Astrocyte (in vitro differentiated cells and primary cell): Measurements from ENCODE around the gene MICAL3. TPM values are rescaled to one million over a fixed set of nuclear protein-coding genes. Genes with fewer than 3 reads are reported as not detected.
"Not testable (repeated sequence)": the region's sequence is repeated elsewhere in the genome, so short reads cannot be mapped to it uniquely, and the experiment has no call there.

Source experiments
- DNase-seq: peaks from one replicate; pipeline ENCODE4 v3.0.0-alpha.2; 2010; ENCODE audit warnings: low read depth
- FAIRE-seq: peaks from 2 replicates; lab custom pipeline; 2011; peaks lifted over from hg19 to GRCh38; lab: Jason Lieb, UNC
- H2AFZ ChIP-seq: 2 replicates; pipeline ENCODE4 v1.6.0; 2012; ENCODE audit warnings: low read depth, low read length, inconsistent platforms
- H3K27ac ChIP-seq: 2 replicates; pipeline ENCODE4 v1.5.1; 2011; ENCODE audit warnings: low read depth, low read length, inconsistent platforms
- H3K27me3 ChIP-seq: 2 replicates; pipeline ENCODE4 v1.6.0; 2011; ENCODE audit warnings: low read length, inconsistent platforms; ENCODE audit not compliant: insufficient read depth
- H3K36me3 ChIP-seq: 2 replicates; pipeline ENCODE4 v1.5.1; 2011; ENCODE audit warnings: low read length, inconsistent platforms; ENCODE audit not compliant: insufficient read depth
- H3K4me1 ChIP-seq: 2 replicates; pipeline ENCODE4 v1.5.1; 2011; ENCODE audit warnings: low read length, inconsistent platforms; ENCODE audit not compliant: insufficient read depth
- H3K4me2 ChIP-seq: 2 replicates; pipeline ENCODE4 v1.6.0; 2012; ENCODE audit warnings: low read length, inconsistent platforms
- H3K4me3 ChIP-seq: 2 replicates; pipeline ENCODE4 v1.5.1; 2011; ENCODE audit warnings: low read depth, mild to moderate bottlenecking, low read length, inconsistent platforms; ENCODE audit not compliant: insufficient read depth
- H3K79me2 ChIP-seq: 2 replicates; pipeline ENCODE4 v1.6.0; 2012; ENCODE audit warnings: mild to moderate bottlenecking, low read length, inconsistent platforms; ENCODE audit not compliant: insufficient read depth
- H3K9ac ChIP-seq: 2 replicates; pipeline ENCODE4 v1.6.0; 2012; ENCODE audit warnings: mild to moderate bottlenecking, low read length, inconsistent platforms
- H3K9me3 ChIP-seq: 2 replicates; pipeline ENCODE4 v1.5.1; 2012; ENCODE audit warnings: low read depth, mild to moderate bottlenecking, low read length, inconsistent platforms; ENCODE audit not compliant: insufficient read depth
- H4K20me1 ChIP-seq: 2 replicates; pipeline ENCODE4 v1.6.0; 2012; ENCODE audit warnings: low read length, inconsistent platforms; ENCODE audit not compliant: insufficient read depth
- H3K27ac Mint-ChIP-seq: one replicate; pipeline ENCODE4 v1.8.0; 2021; ENCODE audit warnings: mild to moderate bottlenecking, mixed read lengths; ENCODE audit not compliant: unreplicated experiment
- H3K27me3 Mint-ChIP-seq: one replicate; pipeline ENCODE4 v1.8.0; 2021; ENCODE audit warnings: low read depth, mixed read lengths; ENCODE audit not compliant: unreplicated experiment
- H3K36me3 Mint-ChIP-seq: one replicate; pipeline ENCODE4 v1.8.0; 2021; ENCODE audit warnings: low read depth, mixed read lengths; ENCODE audit not compliant: unreplicated experiment
- H3K4me1 Mint-ChIP-seq: one replicate; pipeline ENCODE4 v1.8.0; 2021; ENCODE audit warnings: low read depth, mixed read lengths; ENCODE audit not compliant: unreplicated experiment
- H3K4me3 Mint-ChIP-seq: one replicate; pipeline ENCODE4 v1.8.0; 2021; ENCODE audit warnings: mild to moderate bottlenecking, moderate library complexity, mixed read lengths; ENCODE audit not compliant: unreplicated experiment
- H3K9me3 Mint-ChIP-seq: one replicate; pipeline ENCODE4 v1.8.0; 2021; ENCODE audit warnings: mild to moderate bottlenecking, mixed read lengths; ENCODE audit not compliant: unreplicated experiment
- EZH2 ChIP-seq: IDR thresholded peaks from 2 replicates; pipeline ENCODE4 v1.6.1; 2012; ENCODE audit warnings: mild to moderate bottlenecking, low read length, inconsistent platforms; ENCODE audit not compliant: insufficient read depth
- total RNA-seq: library from RNA; stranded (reverse); gene quantifications from 2 replicates; pipeline ENCODE4 v1.2.1, GENCODE V29; 2021
- TF ChIP-seq, protein P1 (sequence below): IDR thresholded peaks from 2 replicates; pipeline ENCODE4 v1.5.1; 2011; ENCODE audit warnings: low read depth, mild to moderate bottlenecking, inconsistent platforms, low read length, moderate library complexity; ENCODE audit not compliant: insufficient read depth

MICAL3 gene
- total RNA-seq, 1 donor from 2014 or later: 113 TPM

DNA sequence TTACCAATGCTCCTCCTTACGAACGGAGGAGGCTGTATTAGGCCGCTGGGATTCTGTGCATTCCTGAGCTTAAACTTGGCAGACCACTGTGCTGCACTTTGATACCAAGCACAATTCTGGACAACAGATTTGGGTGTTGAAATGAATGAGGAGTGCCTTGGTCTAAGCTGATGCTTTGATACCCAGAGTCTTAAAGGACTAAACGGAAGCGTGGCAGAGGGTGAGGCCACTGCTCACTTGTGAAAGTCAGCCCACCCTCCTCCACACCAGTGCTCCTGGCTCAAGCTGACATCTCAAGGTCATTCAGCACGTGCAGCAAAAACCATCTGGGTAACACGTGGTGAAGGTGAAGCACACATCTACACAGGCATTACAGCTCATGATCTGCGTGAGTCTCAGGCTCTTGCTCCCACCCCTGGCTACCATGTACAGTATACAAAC, 85.9 kb downstream of the MICAL3 start:
- no peak overlapping the region for H3K27ac Mint-ChIP-seq
- Histone ChIP-seq H3K79me2 (peaks cover 73% of the 10 kb centered on the region), H3K9me3 (no peaks in the 10 kb centered on the region), H3K27me3 (no peaks in the 10 kb centered on the region), H4K20me1 (peaks cover 68% of the 10 kb centered on the region), H3K4me2 (no peak overlapping the region), H3K4me1 (no peaks in the 10 kb centered on the region), H3K36me3 (no peaks in the 10 kb centered on the region), H3K27ac (no peak overlapping the region), H3K9ac (no peak overlapping the region), H3K4me3 (no peak overlapping the region), H2AFZ (no peak overlapping the region)
- H3K4me1 Mint-ChIP-seq: peaks cover 9% of the 10 kb centered on the region
- H3K36me3 Mint-ChIP-seq: no peaks in the 10 kb centered on the region
- DNase-seq (no peak), FAIRE-seq (no peak)
- no peak overlapping the region for H3K4me3 Mint-ChIP-seq
- no peaks in the 10 kb centered on the region for H3K27me3 Mint-ChIP-seq
- no peaks in the 10 kb centered on the region for H3K9me3 Mint-ChIP-seq
- TF ChIP-seq, protein P1, sequence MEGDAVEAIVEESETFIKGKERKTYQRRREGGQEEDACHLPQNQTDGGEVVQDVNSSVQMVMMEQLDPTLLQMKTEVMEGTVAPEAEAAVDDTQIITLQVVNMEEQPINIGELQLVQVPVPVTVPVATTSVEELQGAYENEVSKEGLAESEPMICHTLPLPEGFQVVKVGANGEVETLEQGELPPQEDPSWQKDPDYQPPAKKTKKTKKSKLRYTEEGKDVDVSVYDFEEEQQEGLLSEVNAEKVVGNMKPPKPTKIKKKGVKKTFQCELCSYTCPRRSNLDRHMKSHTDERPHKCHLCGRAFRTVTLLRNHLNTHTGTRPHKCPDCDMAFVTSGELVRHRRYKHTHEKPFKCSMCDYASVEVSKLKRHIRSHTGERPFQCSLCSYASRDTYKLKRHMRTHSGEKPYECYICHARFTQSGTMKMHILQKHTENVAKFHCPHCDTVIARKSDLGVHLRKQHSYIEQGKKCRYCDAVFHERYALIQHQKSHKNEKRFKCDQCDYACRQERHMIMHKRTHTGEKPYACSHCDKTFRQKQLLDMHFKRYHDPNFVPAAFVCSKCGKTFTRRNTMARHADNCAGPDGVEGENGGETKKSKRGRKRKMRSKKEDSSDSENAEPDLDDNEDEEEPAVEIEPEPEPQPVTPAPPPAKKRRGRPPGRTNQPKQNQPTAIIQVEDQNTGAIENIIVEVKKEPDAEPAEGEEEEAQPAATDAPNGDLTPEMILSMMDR: no peak
- TF ChIP-seq EZH2: no peak

DNA sequence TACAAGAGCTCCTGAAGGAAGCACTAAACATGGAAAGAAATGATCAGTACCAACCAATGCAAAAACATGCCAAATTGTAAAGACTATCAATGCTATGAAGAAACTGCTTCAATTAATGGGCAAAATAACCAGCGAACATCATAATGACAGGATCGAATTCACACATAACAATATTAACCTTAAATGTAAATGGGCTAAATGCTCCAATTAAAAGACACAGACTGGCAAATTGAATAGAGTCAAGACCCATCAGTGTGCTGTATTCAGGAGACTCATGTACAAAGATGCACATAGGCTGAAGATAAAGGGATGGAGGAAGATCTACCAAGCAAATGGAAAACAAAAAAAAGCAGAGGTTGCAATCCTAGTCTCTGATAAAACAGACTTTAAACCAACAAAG, 91.9 kb downstream of the MICAL3 start:
- peaks cover 53% of the 10 kb centered on the region for H4K20me1 ChIP-seq
- H3K4me1 Mint-ChIP-seq, FAIRE-seq, H3K4me3 ChIP-seq, H3K27me3 Mint-ChIP-seq, H3K9me3 Mint-ChIP-seq, H3K36me3 Mint-ChIP-seq, H3K36me3 ChIP-seq, H3K27ac Mint-ChIP-seq, H3K27ac ChIP-seq, H2AFZ ChIP-seq, H3K4me3 Mint-ChIP-seq, H3K4me2 ChIP-seq, H3K27me3 ChIP-seq, H3K4me1 ChIP-seq, H3K9ac ChIP-seq, H3K9me3 ChIP-seq, DNase-seq: not testable (repeated sequence)
- H3K79me2 ChIP-seq: peaks cover 52% of the 10 kb centered on the region

DNA sequence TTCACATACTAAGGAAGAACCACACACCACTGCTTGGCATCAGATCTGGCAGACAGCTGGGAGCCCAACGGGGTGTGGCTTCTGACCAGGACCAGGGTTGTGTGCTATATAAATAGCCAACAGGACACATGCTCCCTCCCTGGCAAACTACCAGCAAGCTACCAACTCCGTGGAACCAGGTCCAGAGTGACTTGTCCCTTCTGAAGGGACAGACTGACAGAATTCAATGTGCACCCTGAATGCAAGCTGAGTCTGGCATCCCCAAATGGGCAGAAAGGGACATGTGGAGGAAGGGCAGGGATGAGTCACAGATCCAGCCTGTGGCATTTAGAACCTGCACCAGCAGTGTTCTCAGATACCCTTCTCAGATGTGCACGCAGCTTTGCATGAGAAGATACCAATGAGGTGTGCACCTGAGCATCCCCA, 92.9 kb downstream of the MICAL3 start:
- Mint-ChIP-seq H3K27ac (no peak overlapping the region), H3K4me3 (no peak overlapping the region), H3K36me3 (peaks cover 6% of the 10 kb centered on the region), H3K27me3 (no peaks in the 10 kb centered on the region), H3K4me1 (peaks cover 6% of the 10 kb centered on the region), H3K9me3 (no peaks in the 10 kb centered on the region)
- Histone ChIP-seq H3K4me1 (no peaks in the 10 kb centered on the region), H3K36me3 (no peaks in the 10 kb centered on the region), H4K20me1 (peaks cover 55% of the 10 kb centered on the region), H3K27me3 (no peaks in the 10 kb centered on the region), H3K9ac (no peak overlapping the region), H3K4me2 (no peak overlapping the region), H3K9me3 (no peaks in the 10 kb centered on the region), H3K27ac (no peak overlapping the region), H3K4me3 (no peak overlapping the region), H2AFZ (no peak overlapping the region), H3K79me2 (peaks cover 52% of the 10 kb centered on the region)
- DNase-seq: no peak
- no peak for TF ChIP-seq EZH2
- TF ChIP-seq, protein P1: no peak
- FAIRE-seq: no peak
